Subcutaneous abdominal adipose tissue (tissue), 5 donors: ENCODE measurements around the gene HOXA2.

Experiments
- H3K27ac ChIP-seq: one replicate; pipeline ENCODE4 v1.7.0; 2013; ENCODE audit warnings: low read depth, mild to moderate bottlenecking, inconsistent platforms, low read length, moderate library complexity
- H3K27me3 ChIP-seq, 5 donors: one replicate each; pipeline ENCODE4 v1.7.0; 2013; ENCODE audit warnings: low read length in 5 of 5, inconsistent platforms in 1 of 5; ENCODE audit not compliant: control insufficient read depth in 5 of 5, insufficient read depth in 4 of 5
- H3K36me3 ChIP-seq, 5 donors: one replicate each; pipeline ENCODE4 v1.7.0; 2013; ENCODE audit warnings: low read length in 5 of 5; ENCODE audit not compliant: control insufficient read depth in 5 of 5, insufficient read depth in 5 of 5
- H3K4me1 ChIP-seq, 5 donors: one replicate each; pipeline ENCODE4 v1.7.0; 2013; ENCODE audit warnings: low read length in 5 of 5, mild to moderate bottlenecking in 3 of 5, moderate library complexity in 1 of 5; ENCODE audit not compliant: control insufficient read depth in 5 of 5, insufficient read depth in 5 of 5
- H3K4me3 ChIP-seq, 5 donors: one replicate each; pipeline ENCODE4 v1.7.0; 2013; ENCODE audit warnings: low read length in 5 of 5, low read depth in 1 of 5
- H3K9ac ChIP-seq, 5 donors: one replicate each; pipeline ENCODE4 v1.7.0; 2013; ENCODE audit warnings: low read length in 5 of 5, mild to moderate bottlenecking in 4 of 5, moderate library complexity in 3 of 5
- H3K9me3 ChIP-seq, 5 donors: one replicate each; pipeline ENCODE4 v1.7.0; 2013; ENCODE audit warnings: low read length in 5 of 5; ENCODE audit not compliant: control insufficient read depth in 5 of 5
- donor health status: healthy.
- donor health status: healthy.
- donor health status: healthy.
- donor health status: healthy.
- donor health status: healthy.

HOXA2 gene

GRCh38 chr7:27112361-27112760, 9.9 kb upstream of the HOXA2 start:
- Histone ChIP-seq H3K36me3 (peaks cover 0 to 6% (median 3%) of the 10 kb centered on the region in 5 donors), H3K9ac (no peak overlapping the region), H3K27me3 (no peaks in the 10 kb centered on the region), H3K27ac (peak overlapping the region; percentile 94), H3K4me3 (peak overlapping the region in 1 of 5 donors; percentile 67), H3K4me1 (peaks cover 16 to 88% (median 82%) of the 10 kb centered on the region in 5 donors), H3K9me3 (no peaks in the 10 kb centered on the region)

- Histone ChIP-seq H3K36me3 (peaks cover 0 to 6% (median 3%) of the 10 kb centered on the region in 5 donors), H3K4me3 (peak overlapping the region in 2 of 5 donors; percentile 25 to 67), H3K27me3 (no peaks in the 10 kb centered on the region), H3K4me1 (peaks cover 16 to 88% (median 80%) of the 10 kb centered on the region in 5 donors), H3K9me3 (no peaks in the 10 kb centered on the region), H3K27ac (peak overlapping the region; percentile 94), H3K9ac (peak overlapping the region in 3 of 5 donors; percentile 29 to 81 (median 59))
Measured at GRCh38 chr7:27111751-27112277, 9.3 kb upstream of the HOXA2 start.

- peak overlapping the region; percentile 20 to 81 (median 30) for H3K9ac ChIP-seq
Measured at GRCh38 chr7:27111042-27111750, 8.7 kb upstream of the HOXA2 start.

GRCh38 chr7:27110186-27111031, 7.9 kb upstream of the HOXA2 start:
- Histone ChIP-seq H3K9me3 (no peaks in the 10 kb centered on the region), H3K27ac (peak overlapping the region; percentile 94), H3K4me1 (peaks cover 16 to 88% (median 85%) of the 10 kb centered on the region in 5 donors), H3K9ac (peak overlapping the region in 3 of 5 donors; percentile 29 to 59 (median 49)), H3K36me3 (peaks cover 0 to 6% (median 3%) of the 10 kb centered on the region in 5 donors), H3K27me3 (no peaks in the 10 kb centered on the region), H3K4me3 (peak overlapping the region in 3 of 5 donors; percentile 21 to 41 (median 39))

More at GRCh38 chr7:27111042-27111750, 8.7 kb upstream of the HOXA2 start:
- peak overlapping the region in 4 of 5 donors; percentile 21 to 41 (median 24) for H3K4me3 ChIP-seq
- H3K4me1 ChIP-seq = peaks cover 16 to 89% (median 84%) of the 10 kb centered on the region in 5 donors
- no peaks in the 10 kb centered on the region for H3K27me3 ChIP-seq
- H3K36me3 ChIP-seq = peaks cover 0 to 6% (median 3%) of the 10 kb centered on the region in 5 donors
- H3K27ac ChIP-seq = peak overlapping the region; percentile 94
- no peaks in the 10 kb centered on the region for H3K9me3 ChIP-seq

- H3K9ac ChIP-seq = peak overlapping the region in 2 of 5 donors; percentile 16 to 35
- no peaks in the 10 kb centered on the region for H3K27me3 ChIP-seq
- H3K4me1 ChIP-seq = peaks cover 16 to 84% (median 81%) of the 10 kb centered on the region in 5 donors
- H3K36me3 ChIP-seq = peaks cover 0 to 6% (median 3%) of the 10 kb centered on the region in 5 donors
- H3K27ac ChIP-seq = peak overlapping the region; percentile 94
- no peaks in the 10 kb centered on the region for H3K9me3 ChIP-seq
- H3K4me3 ChIP-seq = no peak overlapping the region
Measured at GRCh38 chr7:27109466-27110185, 7.1 kb upstream of the HOXA2 start.

GRCh38 chr7:27108390-27109127, 6.1 kb upstream of the HOXA2 start:
- no peaks in the 10 kb centered on the region for H3K9me3 ChIP-seq
- peak overlapping the region; percentile 92 for H3K27ac ChIP-seq
- peak overlapping the region in 3 of 5 donors; percentile 47 to 55 (median 50) for H3K4me3 ChIP-seq
- no peaks in the 10 kb centered on the region for H3K27me3 ChIP-seq
- H3K4me1 ChIP-seq = peaks cover 14 to 87% (median 82%) of the 10 kb centered on the region in 5 donors
- H3K36me3 ChIP-seq = peaks cover 0 to 6% (median 3%) of the 10 kb centered on the region in 5 donors
- peak overlapping the region in 3 of 5 donors; percentile 21 to 56 (median 35) for H3K9ac ChIP-seq

GRCh38 chr7:27107391-27108381, 5.2 kb upstream of the HOXA2 start:
- Histone ChIP-seq H3K9me3 (no peaks in the 10 kb centered on the region), H3K4me1 (peaks cover 12 to 89% (median 82%) of the 10 kb centered on the region in 5 donors), H3K27me3 (no peaks in the 10 kb centered on the region), H3K27ac (peak overlapping the region; percentile 92), H3K9ac (peak overlapping the region in 1 of 5 donors; percentile 59), H3K36me3 (peaks cover 0 to 6% (median 3%) of the 10 kb centered on the region in 5 donors), H3K4me3 (peak overlapping the region in 3 of 5 donors; percentile 50 to 60 (median 55))

GRCh38 chr7:27106901-27107240, 4.4 kb upstream of the HOXA2 start:
- Histone ChIP-seq H3K27ac (peak overlapping the region; percentile 92), H3K4me3 (peak overlapping the region in 4 of 5 donors; percentile 42 to 60 (median 57)), H3K9me3 (no peaks in the 10 kb centered on the region), H3K9ac (peak overlapping the region in 4 of 5 donors; percentile 11 to 43 (median 28)), H3K4me1 (peaks cover 9 to 89% (median 76%) of the 10 kb centered on the region in 5 donors), H3K36me3 (peaks cover 0 to 6% (median 3%) of the 10 kb centered on the region in 5 donors), H3K27me3 (no peaks in the 10 kb centered on the region)
